Measurements from ENCODE around the gene RRAS.
A peak's percentile ranks its signal among the peaks of the same experiment; 100 is the strongest.

GRCh38 chr19:49677901-49678674, 38.1 kb upstream of the RRAS start:
- TF ChIP-seq POLR2A (IDR thresholded peaks at IDR 0.05) (no peak), CTCF (IDR thresholded peaks at IDR 0.05) (peak; percentile 49 to 69 (median 59))
